Choroid plexus epithelial cell (primary cell): ENCODE data around the gene C6orf58.
A peak's percentile ranks its signal among the peaks of the same experiment; 100 is the strongest.

Experiments used
- DNase-seq: peaks from one replicate; pipeline ENCODE4 v3.0.0-alpha.2; 2010; ENCODE audit warnings: low read depth
- H3K4me3 ChIP-seq: 2 replicates; pipeline ENCODE4 v1.5.1; 2011; ENCODE audit warnings: low read depth, mild to moderate bottlenecking, control low read depth, low read length, moderate library complexity
- CTCF ChIP-seq: conservative IDR thresholded peaks from 2 replicates; pipeline ENCODE4 v1.5.1; 2011; ENCODE audit warnings: low read depth, mild to moderate bottlenecking, control low read depth, inconsistent platforms, low read length, moderate library complexity

The C6orf58 gene

GRCh38 chr6:127630800-127631199 is 53.8 kb downstream of the C6orf58 start:
- no peak for TF ChIP-seq CTCF
- DNase-seq = peak; percentile 13
- H3K4me3 ChIP-seq = no peak overlapping the region

- TF ChIP-seq CTCF = no peak
- H3K4me3 ChIP-seq = no peak overlapping the region
- no peak for DNase-seq
Measured at GRCh38 chr6:127634178-127634577, 57.2 kb downstream of the C6orf58 start.

GRCh38 chr6:127635091-127635490 is 58.1 kb downstream of the C6orf58 start:
- no peak for TF ChIP-seq CTCF
- no peak overlapping the region for H3K4me3 ChIP-seq
- no peak for DNase-seq

GRCh38 chr6:127637830-127638409 is 60.9 kb downstream of the C6orf58 start:
- DNase-seq = peak; percentile 34
- TF ChIP-seq CTCF = no peak
- H3K4me3 ChIP-seq = no peak overlapping the region
